Measurements from ENCODE around the gene ABCA2.
"Not testable (repeated sequence)": the region's sequence is repeated elsewhere in the genome, so short reads cannot be mapped to it uniquely, and the experiment has no call there.

ABCA2 gene

DNA sequence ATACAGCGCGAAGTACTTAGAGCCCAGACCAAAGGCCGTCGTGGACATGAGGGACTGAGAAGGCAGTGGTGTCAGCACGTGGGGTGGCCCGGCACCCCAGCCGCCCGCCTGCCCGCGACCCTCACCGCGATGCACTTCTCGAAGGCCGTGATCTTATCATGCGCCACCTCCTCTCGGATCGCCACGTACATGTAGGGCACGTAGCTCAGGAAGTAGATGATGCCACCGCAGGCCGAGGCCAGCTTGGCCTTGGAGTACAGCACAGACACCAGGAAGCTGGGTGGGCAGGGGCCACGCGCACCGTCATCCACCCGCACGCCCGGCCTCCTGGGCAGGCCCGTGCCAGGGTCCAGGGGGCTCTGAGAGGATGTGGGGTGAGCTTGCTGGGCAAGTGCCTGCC, 11.0 kb downstream of the ABCA2 start:
- no peak for DNase-seq (ENCODE audit: low read depth in 2 of 2)

DNA sequence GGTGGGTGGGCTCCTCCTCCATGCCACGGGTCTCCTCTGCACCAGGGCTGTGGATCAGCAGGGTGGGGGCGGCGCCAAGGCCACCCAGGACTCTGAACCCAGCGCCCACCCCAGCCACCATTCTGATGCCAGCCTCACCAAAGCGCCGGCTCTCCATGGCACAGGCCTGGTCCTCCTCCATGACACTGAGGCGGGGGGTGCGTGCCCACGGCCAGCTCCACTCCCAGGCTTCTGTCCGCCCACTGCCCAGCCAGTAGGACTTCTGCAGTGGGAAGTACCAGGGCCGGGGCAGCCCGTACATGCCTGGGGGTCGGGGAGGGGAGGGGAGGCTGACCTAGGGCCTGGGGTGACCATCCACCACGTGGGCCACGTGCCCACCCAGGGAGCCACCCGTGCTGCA, 11.6 kb downstream of the ABCA2 start:
- DNase-seq (ENCODE audit: low read depth in 2 of 2) = no peak

DNA sequence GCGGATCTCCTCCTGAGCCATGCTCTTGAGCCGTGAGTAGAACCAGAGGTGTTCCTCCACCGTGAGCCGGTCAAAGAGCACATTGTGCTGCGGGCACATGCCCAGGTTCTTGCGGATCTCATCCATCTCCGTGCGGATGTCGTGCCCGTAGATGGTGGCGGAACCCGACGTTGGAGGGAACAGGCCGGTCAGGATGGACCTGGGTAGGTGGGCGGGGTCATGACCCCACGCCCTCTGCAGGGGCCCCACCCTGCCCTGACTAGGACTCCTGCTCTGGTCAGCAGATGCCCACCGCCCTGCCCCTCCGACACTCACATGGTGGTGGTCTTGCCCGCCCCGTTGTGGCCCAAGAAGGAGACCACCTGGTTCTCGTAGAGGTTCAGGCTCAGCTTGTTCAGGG, 12.1 kb downstream of the ABCA2 start:
- no peak for DNase-seq (ENCODE audit: low read depth in 2 of 2)

DNA sequence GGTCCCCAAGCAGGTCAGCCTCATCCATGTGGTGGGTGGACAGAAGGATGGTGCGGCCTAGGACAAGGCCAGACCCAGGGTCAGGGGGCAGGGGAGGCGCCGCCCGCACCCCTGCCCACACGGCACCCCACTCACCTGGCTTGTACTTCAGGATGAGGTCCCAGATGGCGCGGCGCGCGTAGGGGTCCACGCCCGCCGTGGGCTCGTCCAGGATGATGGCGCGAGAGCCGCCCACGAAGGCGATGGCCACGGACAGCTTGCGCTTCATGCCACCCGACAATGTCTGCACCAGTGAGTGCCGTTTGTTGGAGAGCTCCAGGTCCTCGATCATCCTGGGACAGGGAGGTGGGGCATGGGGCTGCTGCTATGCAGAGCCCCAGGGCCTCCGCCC, 12.5 kb downstream of the ABCA2 start:
- DNase-seq (ENCODE audit: low read depth in 2 of 2) = no peak

DNA sequence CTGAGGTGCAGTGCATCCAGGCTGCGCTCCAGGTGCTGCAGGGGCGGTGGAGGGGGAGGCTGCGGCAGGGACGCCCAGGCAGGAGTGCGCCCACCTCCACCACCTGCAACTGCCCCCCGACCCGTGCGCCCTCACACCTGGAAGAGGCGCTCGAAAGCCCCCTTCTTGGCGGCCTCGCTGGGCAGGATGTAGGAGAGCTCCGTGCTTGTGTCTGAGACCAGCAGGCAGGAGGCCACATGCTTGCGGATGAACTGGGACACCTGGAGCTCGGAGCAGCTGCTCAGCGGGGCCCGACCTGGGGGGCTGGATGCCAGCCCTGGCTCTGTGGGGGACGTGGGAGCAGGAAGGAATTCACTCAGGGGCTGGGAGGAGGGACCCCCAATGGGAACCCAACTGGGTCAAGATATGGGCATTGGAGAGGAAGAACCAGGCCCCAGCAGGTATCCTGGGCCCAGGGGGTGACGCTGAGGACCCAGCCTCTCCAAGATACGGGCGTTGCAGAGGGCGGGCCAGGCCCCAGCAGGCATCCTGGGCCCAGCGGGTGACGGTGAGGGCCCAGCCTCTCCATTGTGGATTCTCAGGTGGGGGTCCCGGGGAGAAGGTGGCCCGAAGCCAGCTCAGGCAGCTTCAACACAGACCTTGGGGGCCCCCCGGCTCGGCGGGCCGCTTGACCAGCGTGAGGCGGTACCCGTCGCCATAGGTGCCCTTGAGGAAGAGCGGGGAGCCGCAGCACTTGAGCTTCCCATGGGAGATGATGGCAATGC, 13.1 kb downstream of the ABCA2 start:
- no peak for DNase-seq (ENCODE audit: low read depth in 2 of 2)

DNA sequence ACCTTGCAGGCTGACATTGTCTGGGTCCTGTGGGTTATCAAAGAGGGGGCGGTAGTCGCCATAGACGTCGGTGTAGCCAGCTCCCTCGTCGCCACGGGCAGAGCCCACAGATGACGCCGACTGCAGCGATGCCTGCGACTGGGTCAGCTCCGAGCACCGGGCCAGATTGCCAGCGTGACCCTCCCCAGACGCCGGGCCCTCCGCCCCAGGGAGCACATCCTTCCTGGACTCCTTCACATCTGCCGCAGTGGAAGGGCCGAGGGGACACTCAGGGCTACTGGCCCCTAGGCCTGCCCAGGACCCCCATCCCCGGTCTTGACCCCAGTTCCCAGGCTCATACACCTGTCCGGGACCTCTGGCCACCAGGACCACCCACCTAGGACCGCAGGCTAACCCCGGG, 13.9 kb downstream of the ABCA2 start:
- no peak for DNase-seq (ENCODE audit: low read depth in 2 of 2)

DNA sequence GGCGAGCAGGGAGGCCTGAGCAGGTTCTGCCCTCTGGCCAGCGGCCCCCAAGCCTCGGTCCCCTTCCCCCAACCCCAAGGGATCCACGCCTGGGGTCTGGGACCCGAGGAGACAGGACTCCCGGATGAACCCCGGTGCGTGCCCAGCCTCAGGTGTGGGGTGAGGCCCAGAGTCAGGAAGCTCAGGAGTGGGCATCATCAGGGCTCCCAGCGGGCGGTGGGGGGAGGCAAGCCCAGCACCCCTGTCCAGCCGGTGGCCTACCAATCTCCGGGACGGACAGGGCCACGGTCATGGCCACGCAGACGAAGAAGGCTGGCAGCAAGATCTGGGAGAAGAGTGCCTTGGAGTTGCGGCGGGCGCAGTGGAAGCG, 14.5 kb downstream of the ABCA2 start:
- no peak for DNase-seq (ENCODE audit: low read depth in 2 of 2)

DNA sequence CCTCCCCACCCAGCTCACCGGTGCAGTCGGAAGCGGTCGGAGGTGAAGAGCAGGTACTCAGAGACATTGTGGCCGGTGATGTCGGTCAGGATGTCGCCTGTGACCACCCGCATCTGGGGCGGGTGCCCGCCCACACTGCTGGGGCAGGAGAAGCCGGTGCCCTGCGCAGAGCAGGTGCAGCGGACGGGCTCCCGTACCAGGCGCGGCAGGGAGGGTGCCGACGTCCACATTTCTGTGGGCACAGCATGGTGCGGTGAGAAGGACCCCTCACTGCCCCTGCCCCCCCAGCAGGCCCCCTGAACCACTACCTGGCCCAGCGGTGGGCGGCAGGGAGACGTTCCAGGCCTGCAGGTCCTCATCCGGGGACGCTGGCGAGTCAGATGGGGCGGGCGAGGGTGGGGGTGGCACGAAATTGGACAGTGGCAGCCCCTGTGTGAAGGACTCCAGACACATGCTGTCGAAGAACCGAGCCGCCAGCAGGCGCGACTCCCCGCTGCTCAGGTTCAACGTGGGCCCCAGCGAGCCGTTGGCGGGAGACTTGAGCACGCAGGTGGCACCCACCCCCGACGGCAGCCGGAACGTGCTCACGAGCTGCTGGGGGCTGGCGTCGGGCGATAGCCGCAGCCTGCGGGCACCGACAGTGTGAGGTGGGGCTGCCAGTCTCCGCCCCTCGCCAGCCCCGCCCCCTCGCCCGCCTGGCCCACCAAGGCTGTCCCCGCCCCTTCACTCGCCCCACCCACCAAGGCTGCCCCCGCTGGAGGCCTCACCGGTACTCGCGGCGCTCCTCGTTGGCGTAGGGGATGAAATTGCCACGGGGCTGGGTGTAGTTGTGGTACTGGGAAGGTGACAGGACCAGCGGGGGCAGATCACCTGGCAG, 15.1 kb downstream of the ABCA2 start:
- DNase-seq (ENCODE audit: low read depth in 2 of 2) = no peak

DNA sequence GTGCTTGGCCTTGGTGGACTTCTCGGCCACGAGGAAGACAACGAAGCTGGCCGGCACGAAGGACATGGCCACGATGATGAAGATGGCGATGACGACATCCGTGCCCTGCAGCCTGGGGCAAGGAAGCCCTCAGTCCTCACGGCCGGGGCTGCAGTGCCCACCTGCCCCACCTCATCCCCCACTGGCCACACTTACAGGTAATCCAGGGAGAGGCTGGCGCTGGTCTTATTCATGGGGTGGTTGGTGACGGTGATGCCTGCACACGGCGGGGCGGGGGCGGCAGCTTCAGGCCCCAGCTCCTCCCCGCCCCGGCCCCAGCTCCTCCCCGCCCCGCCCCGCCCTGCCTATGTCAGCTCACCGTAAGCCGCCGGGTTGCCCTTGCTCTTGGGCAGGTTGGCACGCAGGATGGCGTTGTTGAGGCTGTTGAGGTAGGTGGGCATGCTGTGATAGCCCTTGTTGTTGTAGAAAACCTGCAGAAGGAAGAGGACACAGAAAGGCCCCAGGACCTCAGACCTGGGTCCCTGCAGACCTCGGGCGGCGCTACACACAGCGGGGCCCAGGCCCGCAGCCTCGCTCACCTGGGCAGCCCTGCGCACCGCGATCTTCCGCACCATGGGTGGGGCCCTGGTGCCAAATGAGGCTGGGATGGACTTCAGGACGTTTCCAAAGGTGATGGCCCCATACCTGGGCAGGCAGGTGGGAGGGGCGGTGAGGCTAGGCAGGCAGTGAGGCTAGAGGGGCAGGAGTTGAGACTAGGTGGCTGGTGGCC, 15.9 kb downstream of the ABCA2 start:
- no peak for DNase-seq (ENCODE audit: low read depth in 2 of 2)

DNA sequence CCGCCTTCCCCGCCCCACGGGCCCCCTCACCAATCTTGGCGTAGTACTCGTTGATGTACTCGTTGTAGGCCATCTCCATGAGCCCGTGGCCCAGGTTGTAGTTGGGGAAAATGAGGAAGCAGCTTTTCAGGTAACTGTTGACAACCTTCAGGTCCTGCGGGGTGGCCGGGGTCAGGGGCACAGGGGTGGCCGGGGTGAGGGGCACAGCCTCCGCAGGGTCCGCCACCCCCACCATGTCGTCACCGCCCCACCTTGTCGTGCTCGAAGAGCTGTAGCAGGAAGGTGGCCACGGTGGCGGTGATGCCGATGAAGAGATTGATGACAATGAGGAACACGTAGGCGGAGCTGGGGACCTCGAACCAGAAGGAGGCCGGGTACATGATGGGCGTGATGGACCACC, 16.9 kb downstream of the ABCA2 start:
- no peak for DNase-seq (ENCODE audit: low read depth in 2 of 2)

DNA sequence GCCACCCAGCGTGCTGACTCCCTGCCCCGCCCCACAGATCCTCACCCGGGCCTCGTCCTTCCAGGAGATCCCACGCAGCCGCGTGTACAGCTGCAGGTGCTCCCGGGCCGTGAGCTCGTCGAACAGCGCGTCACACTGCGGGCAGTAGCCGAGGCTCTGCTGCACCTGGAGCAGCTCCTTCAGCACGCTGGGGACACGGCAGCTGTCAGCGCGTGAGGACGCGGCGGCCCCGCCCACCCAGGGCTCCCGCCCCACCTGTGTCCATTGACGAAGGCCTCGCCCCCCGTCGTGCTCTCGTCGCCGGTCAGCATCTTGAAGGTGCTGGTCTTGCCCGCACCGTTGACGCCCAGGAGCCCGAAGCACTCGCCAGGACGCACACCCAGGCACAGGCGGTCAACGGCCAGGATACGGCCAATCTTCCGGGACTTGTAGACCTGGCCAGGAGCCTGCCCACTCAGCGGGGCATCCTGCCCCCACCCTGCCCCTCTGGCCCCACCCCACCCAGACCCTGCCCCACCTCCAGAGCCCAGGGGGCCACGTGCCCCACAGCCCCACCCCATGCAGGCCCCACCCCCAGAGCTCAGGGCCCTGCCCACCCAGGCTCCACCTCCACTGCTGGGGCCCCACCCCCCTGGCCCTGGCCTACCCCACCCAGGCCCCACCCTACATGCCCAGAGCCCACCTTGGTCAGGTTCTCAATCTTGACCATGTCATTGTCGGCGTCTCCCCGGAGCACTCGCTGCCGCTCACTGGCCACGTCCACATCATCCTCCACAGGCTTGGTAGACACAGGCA, 17.9 kb downstream of the ABCA2 start:
- no peak for DNase-seq (ENCODE audit: low read depth in 2 of 2)

DNA sequence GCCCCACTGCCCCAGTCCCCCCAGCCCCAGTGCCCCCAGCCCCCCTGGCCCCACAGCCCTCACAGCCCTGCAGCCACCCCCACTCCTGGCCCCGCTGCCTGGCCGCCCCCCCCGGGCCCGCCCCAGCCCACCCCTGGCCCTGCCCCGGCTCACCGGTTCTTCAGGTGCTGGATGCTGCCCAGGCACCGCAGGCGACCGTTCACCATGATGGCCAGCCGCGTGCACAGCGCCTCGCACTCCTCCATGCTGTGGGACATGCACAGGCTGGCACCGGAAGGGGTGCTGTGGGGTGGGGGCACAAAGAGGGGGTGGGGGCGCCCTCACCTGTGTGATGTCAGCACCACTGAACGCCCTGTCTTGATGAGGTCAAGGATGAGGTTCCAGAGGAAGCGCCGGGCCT, 18.8 kb downstream of the ABCA2 start:
- no peak for DNase-seq (ENCODE audit: low read depth in 2 of 2)

DNA sequence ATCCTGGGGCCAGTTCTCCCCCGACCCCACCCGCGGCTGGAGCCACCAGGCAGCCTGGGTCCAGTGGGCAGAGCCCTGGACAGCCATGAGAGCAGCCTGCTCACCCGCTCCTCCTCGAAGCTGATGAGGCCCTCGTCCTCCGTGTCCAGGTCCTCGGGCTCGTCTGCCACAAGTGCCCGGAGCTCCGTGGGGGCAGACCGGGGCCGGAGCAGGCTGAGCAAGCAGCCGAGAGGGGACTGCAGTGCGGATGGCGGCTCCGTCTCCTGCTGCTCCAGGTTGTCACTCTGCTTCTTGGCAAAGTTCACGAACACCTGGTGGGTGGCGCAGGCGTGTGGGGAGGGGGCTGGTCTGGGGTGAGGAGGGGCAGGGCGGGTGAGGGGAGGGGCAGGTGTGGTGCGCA, 19.7 kb downstream of the ABCA2 start:
- no peak for DNase-seq (ENCODE audit: low read depth in 2 of 2)

DNA sequence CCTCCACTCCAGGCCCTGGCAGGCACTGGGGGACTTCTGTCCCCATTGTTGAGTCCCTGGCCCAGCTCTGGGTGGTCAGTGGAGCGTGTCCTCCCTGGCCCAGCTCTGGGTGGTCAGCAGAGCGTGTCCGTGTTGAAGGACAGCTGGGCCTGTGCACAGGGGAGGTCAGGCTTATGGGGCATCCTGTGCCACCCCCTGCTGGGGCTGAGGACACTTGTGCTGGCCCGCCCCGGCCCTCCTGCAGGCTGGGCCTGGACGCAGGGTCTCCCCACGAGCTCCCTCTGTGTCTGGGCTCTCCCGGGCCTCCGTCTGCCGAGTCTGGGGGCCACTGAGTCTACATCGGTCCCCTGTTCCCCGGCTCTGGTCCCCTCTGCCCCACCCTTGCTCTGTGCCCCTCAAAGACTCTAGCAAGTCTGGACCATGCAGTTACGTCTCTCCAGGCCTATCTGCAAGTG, 20.2 kb downstream of the ABCA2 start:
- no peak for DNase-seq (ENCODE audit: low read depth in 2 of 2)

DNA sequence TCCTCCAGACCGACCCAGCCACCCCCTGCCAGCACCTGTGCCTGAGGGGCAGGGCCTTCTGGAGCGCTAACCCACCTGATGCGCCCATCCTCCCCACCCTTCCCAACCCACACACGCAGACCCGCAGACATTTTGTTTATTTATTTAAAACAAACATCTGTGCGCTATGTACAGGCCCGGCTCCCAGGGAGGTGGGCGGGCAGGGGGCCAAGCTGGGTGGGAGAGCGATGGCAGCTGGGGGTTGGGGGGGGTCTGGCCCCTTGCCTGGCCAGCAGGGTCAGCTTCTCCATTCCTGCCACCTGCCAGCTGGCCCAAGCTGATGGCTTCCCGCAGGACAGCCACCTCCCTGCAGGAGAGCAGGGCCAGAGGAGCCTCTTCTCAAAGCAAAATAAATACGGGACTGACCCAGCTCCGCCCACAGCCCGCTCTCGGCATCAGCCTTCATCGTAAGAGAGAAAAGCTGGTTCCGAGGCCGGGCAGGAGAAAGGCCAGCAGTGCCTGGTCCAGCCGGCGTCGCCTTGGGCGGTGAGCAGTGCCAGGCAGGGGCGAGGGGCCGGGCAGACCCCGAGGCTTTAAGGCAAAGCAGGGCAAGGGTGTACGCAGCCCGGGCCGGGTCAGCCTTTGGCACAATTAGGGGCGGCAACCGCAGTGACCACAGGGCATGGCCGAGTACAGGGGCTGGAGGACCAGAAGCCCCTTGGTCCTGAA, 20.8 kb downstream of the ABCA2 start:
- no peak for DNase-seq (ENCODE audit: low read depth in 2 of 2)

DNA sequence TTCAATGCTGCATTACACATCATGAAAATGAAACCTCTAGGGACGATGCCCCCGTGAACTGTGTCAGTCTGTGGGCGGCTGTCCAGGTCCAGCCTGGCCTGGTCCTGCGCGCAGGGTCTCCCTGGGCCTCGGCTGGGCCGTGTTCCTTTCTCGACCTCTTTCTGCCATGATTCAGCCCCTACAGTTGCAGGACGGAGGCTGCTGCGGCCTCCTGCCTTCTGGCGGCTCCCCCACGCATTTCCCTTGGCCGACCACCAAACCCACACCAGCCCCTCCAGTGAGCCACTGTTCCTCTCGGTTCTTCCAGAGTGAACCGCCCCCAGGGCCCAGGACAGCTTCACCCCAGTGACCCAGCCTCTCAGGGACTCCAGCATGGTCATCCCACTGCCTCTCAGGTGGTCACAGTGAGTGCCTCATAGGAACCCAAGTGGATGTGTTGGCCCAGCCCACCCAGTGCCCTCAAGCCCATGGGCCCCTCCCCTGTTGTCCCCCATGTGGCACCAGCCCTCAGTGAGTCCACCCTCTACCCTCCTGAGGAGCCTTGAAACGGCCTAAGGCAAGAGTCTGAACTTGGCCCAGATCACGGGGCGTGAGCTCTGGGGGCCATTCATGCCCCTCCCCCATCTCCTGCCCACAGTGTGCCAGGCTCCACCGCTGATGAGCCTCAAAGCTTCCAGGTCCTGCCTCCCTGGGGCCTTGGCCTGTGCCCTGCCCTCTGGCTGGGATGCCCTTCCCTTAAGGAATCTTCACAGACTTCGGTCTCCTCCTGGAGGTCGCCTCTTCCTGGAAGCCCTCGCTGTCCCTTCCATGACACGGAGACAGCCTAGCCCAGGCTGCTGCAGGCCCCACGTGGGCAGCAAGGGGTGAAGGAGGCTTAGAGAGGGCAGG, 21.7 kb downstream of the ABCA2 start:
- no peak for DNase-seq (ENCODE audit: low read depth in 2 of 2)

DNA sequence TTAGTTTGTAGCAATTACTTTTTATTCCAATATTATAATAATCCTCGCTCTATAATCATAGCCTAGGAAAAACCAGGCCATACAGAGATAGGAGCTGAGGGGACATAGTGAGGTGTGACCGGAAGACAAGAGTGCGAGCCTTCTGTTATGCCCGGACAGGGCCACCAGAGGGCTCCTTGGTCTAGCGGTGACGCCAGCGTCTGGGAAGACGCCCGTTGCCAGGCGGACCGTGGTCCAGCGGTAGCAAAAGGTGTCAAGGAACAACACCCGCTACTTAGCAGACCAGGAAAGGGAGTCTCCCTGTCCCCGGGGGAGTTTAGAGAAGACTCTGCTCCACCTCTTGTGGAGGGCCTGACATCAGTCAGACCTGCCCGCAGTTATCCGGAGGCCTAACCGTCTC, 23.8 kb downstream of the ABCA2 start:
- not testable (repeated sequence) for DNase-seq (ENCODE audit: low read depth in 2 of 2)

DNA sequence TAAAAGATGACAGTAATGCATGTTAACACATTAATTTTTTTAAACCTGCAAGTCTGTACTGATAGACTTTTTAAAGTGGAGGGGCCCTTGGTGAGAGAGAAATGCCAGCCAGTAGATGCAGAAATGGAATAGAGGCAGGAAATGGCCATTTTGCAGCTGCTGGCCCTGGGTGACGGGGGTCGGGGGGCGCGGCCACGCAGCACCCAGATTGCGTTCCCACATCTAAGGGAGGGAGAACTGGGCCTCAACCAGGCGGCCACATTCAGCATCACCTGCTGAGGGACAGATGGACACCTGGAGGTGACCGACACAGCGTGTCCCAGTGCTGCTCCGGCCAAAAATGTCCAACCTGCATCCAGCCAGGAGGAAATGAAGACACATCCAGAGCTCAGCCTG, 25.4 kb downstream of the ABCA2 start:
- no peak for DNase-seq (ENCODE audit: low read depth in 2 of 2)

DNA sequence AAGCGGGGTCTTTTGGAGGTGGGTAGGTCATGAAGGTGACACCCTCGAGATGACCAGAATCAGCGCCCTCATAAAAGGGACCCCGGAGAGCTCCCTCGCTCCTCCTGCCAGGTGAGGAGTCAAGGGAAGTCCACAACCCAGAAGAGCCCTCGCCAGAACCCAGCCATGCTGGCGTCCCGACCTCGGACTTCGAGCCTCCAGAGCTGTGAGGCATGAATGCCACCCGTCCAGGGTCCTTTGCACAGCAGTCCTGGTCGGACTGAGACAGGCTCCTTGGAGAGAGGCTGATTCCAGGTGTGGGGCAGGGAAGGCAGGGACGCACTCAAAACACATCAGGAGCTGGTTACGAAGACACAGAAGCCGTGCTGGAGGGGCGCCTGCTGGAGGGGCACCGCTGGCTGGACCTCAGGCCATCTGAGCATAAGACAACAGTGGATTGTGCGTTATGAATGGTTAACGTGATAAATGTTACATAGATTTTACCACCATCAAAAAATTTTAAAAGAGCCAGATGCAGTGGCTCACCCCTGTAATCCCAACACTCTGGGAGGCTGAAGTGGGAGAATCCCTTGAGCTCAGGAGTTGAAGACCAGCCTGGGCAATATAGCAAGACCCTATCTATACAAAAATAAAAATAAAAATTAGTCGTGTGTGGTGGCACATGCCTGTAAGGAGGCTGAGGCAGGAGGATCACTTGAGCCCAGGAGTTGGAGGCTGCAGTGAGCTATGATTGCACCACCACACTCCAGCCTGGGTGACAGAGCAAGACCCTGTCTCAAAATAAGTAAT, 26.0 kb downstream of the ABCA2 start:
- no peak for DNase-seq (ENCODE audit: low read depth in 2 of 2)
